Measurements from ENCODE around the gene CERS4.
A peak's percentile ranks its signal among the peaks of the same experiment; 100 is the strongest.
"Not testable (repeated sequence)": the region's sequence is repeated elsewhere in the genome, so short reads cannot be mapped to it uniquely, and the experiment has no call there.

CERS4 gene

DNA sequence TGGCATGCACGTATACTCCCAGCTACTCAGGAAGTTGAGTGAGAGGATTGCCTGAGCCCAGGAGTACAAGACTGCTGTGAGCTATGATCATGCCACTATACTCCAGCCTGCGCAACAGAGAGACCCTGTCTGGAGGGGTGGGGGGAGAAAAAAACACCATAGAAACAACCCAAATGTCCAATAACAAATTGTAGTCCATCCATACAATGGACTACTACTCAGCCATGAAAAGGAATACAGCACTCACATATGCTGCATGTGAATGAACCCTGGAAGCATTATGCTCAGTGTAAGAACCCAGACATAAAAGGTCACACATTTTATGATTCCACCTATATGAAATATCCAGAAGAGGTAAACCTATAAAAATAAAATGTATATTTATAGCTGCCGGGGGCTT is 56.7 kb downstream of the CERS4 start:
- DNase-seq (ENCODE audit: low spot score): no peak

- DNase-seq (ENCODE audit: low spot score): no peak
Measured at GRCh38 chr19:8269724-8270123, 60.6 kb downstream of the CERS4 start.

GRCh38 chr19:8276508-8276907 is 67.3 kb downstream of the CERS4 start:
- DNase-seq (ENCODE audit: low spot score): not testable (repeated sequence)

DNA sequence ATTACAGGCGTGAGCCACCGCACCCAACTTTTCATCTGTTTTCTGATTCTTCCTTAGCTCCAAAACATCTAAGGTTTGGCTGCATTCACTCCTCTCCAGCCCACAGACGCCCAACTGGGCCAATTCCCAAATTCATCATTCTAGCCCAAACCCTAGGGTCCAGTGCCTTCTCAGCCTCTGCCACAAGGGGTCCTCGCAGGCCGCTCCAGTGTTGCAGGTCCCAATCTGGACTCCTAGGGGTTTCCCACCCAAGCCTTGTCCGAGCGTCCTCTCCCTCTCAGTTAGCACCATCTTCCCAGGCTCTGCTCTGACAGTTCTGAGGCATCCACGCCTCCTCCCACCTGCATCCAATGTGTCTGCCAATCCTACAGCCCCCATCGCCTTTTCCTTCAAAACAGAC is 82.2 kb downstream of the CERS4 start:
- not testable (repeated sequence) for DNase-seq (ENCODE audit: low spot score)

DNA sequence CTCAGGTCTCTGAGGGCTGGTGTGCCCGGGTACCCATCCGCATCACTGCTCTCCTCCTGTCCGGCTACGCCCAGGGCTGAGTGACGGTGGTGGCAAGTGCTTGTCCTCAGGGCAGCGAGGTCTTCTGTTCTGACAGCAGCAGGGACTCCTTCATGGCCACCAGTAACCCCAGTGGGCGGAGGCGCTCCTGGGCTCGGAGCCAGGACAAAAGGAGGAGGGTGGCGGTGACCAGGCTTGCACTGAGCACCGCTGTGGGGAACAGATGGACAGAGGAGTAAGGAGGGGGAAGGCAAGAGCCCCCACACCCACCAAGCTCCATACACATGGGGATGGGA is 93.2 kb downstream of the CERS4 start:
- DNase-seq (ENCODE audit: low spot score): no peak

GRCh38 chr19:8302734-8303133 is 93.6 kb downstream of the CERS4 start:
- no peak for DNase-seq (ENCODE audit: low spot score)

GRCh38 chr19:8304841-8305621 is 95.9 kb downstream of the CERS4 start:
- DNase-seq (ENCODE audit: low spot score): no peak

- DNase-seq (ENCODE audit: low spot score): no peak
Measured at GRCh38 chr19:8305798-8306197, 96.6 kb downstream of the CERS4 start.

DNA sequence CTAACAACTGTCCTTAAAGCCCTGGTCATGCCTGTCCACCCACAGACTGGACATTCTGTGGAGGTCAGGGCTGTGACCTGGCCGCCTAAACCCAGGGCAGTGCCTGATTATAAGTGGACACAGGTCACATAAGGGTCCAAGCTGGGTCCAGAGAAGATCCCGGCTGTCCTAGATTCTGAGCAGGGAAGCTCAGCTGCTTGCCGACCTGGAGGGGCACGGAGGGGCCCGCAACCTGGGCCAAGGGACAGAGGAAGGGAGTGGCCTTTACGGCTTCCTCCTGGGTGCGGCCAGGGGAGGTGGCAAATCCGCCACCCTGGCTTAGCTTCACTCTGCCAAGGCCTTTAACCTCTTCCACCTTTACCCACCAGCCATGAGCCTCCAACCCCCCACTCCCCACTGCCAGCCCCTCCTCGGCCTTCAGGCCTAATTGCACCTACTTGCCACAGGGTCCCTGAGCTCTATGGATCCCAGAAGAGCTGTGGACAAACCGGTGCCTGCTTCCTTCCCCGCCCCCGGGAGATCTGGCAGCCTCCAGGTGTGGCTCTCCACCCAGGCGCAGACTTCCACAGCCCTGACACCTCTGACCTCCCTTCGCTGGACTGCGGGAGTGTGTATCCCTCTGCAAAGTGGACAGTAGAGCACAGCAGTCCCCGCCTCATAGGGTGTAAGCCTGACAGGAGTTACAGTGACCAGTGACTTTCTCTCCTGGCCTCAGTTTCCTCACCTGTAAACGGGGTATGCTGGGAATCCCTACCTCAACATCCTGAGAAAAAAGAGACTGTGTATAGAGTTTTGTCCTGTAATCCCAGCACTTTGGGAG is 97.3 kb downstream of the CERS4 start:
- no peak for DNase-seq (ENCODE audit: low spot score)

DNA sequence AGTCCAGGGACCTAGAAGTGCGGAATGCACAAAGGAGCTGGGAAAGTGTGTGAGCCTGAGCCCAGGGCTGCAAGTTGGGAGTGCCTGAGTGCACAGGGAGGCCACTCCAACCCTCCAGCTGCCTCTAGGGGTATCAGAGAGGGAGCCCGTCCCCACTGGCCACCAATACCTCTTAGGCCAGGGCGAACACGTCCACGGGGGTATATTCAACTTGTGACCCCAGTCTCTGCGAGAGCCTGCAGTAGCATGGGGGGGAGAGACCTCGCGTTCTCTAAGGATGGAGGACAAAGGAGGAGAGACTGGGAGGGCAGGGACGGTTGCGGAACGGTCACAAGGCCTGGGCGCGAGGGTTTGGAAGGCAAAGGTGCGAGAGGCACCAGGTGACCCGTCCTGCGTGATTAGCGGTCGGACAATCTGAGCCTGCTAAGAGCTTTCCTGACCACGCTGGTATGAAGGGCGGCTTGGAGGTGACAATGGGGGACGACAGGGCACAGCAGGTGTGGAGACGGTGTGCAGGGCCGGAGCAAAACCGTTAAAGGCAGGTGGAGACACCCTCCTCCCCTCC is 98.3 kb downstream of the CERS4 start:
- DNase-seq (ENCODE audit: low spot score): no peak

DNA sequence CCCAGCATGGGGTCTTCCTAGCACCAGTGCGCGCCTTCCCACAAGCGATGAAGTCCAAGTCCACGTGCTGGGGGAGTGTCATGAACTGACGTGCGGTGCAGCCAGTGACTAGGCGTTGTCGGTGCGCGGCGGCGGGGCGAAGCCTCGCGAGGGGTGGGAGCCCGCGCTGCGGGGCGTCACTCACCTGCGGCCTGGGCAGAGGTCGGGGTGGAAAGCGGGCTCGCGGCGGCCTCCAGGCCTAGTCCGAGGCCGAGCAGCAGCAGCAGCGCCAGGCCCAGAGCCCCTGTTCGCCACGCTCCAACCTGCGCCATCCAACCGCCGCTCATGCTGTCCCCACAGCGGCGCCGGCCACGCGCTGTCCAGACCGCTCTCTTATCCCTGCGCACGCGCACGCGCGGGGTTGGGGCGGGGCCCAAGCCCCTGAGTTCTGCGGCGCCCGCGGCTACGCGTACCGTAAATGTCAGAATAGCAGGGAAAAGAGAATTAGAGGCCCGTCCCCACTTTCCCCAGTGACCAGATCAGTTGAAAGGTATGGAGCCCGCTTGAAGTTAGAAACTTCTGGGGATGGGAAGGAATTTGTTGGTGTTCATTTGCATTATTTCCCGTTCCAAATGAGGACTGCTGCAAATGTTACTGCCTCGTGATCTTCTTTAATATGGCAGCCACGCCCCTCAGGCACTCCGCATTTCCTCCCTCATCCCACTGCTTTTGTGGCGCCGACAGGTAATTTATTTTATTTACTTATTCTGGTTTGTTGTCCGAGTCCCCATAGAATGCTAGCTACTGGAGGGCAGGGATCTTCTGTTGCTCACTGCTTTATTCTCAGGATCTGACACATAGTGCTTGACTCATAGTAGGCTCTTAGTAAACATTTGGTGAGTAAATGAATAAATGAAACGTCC is 99.0 kb downstream of the CERS4 start, which contains the start of gene CD320:
Gene CD320 (minus strand): TSS at position 394 of the 902 bp plus-strand sequence. CDS start 68 bp downstream, at position 326.
- peak; percentile 79 for DNase-seq (ENCODE audit: low spot score)

DNA sequence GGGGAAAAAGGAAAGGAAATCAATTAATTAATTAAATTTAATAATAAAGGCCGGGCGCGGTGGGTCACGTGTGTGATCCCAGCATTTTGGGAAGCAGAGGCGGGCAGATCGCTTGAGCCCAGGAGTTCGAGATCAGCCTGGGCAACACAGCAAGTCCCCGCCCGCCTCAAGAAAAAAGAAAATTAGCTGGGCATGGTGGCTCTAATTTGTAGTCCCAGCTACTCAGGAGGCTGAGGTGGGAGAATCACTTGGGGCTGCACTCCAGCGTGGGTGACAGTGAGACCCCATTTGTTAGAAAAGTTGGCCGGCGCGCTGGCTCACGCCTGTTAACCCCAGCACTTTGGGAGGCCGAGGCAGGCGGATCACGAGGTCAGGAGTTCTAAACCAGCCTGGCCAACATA is 99.7 kb downstream of the CERS4 start:
- DNase-seq (ENCODE audit: low spot score): no peak

DNA sequence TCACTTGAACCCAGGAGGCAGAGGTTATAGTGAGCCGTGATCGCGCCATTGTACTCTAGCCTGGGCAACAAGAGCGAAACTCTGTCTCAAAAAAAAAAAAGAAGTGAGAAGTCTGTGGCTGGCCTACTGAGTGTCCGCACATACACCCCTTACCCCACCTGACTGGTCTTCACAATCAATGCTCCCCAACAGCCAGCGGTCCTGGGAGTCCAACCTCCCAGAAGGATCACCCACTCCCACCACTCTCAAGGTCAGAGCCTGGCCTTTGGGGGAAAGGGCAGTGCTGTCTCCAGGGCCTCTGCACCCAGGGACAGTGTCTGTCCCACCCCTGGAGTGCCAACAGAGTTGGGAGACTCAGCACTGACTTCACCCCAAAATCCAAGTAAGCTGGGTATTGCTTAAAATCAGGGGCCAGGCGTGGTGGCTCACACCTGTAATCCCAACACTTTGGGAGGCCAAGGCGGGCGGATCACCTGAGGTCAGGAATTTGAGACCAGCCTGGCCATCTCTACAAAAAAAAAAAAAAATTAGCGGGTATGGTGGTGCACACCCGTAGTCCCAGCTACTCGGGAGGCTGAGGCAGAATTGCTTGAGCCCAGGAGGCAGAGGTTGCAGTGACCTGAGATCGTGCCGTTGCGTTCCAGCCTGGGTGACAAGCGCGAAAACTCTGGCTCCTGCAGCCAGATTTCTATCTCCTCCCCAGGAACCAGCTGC is 101.3 kb downstream of the CERS4 start:
- no peak for DNase-seq (ENCODE audit: low spot score)

DNA sequence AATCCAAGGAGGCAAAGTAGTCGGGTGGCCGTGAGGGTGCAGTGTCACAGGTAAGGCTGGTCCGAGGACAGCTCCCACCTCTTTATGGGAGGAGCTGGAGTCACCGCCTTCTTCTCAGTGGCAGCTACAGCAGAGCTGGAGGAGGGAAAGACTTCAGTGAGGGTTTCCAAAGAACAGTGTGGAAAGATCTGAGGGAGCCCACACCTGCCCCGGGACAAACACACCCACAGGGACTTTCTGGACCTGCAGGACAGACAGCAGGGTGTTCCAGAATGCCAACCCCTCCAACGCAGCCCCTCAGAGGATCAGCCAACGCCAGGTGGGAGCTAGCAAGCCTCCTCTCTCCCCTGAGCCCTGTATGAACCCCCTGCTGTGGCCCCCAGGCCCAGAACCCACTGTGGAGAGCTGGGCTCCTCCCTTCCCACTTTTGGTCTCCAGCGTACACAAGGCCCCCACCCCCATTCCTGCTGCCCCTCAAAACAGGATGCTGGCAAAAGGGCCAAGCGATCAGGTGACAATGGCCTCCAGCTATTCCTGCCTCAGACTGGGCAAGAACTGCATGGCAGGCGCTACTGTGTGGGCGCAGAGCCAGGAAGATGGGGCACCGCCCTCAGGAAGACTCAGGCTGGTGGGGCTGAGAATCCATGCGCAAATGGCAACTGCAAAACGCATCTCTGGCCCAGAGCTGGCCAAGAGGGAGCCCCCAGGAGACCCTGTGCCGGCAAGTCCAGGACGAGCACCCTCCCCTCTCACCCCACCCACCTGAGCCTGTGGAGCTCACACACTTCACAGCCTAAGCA is 102.5 kb downstream of the CERS4 start:
- DNase-seq (ENCODE audit: low spot score): no peak
